OCI-LY1 (cell line): ENCODE measurements around the gene PRSS2.
"Not testable (repeated sequence)": the region's sequence is repeated elsewhere in the genome, so short reads cannot be mapped to it uniquely, and the experiment has no call there.

Experiments used
- H2AFZ ChIP-seq: fragments of 200-600 bp; sonication (generic), shearing (Covaris generic); 2 replicates; pipeline ENCODE4 v1.6.0; 2014; ENCODE audit warnings: antibody characterized with exemption, mild to moderate bottlenecking, low read length
- H3F3A ChIP-seq: fragments of 200-600 bp; sonication (generic), shearing (Covaris generic); 2 replicates; pipeline ENCODE4 v1.6.0; 2014; ENCODE audit warnings: mild to moderate bottlenecking, antibody characterized with exemption, low read length, moderate library complexity; ENCODE audit not compliant: insufficient read depth
- H3K27ac ChIP-seq: fragments of 200-600 bp; sonication (generic); 2 replicates; pipeline ENCODE4 v1.5.1; 2014; ENCODE audit warnings: low read length, mixed run types, mild to moderate bottlenecking, low read depth; ENCODE audit not compliant: poor library complexity, severe bottlenecking
- H3K27me3 ChIP-seq: fragments of 200-600 bp; sonication (generic); 2 replicates; pipeline ENCODE4 v1.6.0; 2014; ENCODE audit warnings: antibody characterized with exemption, mild to moderate bottlenecking, low read length, moderate library complexity; ENCODE audit not compliant: insufficient read depth
- H3K36me3 ChIP-seq: fragments of 200-600 bp; sonication (generic); 2 replicates; pipeline ENCODE4 v1.6.1; 2014; ENCODE audit warnings: mild to moderate bottlenecking, antibody characterized with exemption, low read length, moderate library complexity, mixed read lengths; ENCODE audit not compliant: insufficient read depth
- H3K4me1 ChIP-seq: fragments of 200-600 bp; sonication (generic); 2 replicates; pipeline ENCODE4 v1.5.1; 2014; ENCODE audit warnings: mild to moderate bottlenecking, low read length, moderate library complexity; ENCODE audit not compliant: insufficient read depth, severe bottlenecking
- H3K4me2 ChIP-seq: fragments of 200-600 bp; sonication (generic), shearing (Covaris generic); 2 replicates; pipeline ENCODE4 v1.6.1; 2014; ENCODE audit warnings: low read length
- H3K4me3 ChIP-seq: fragments of 200-600 bp; sonication (generic); 2 replicates; pipeline ENCODE4 v1.5.1; 2014; ENCODE audit warnings: low read length, low read depth, mild to moderate bottlenecking, mixed read lengths; ENCODE audit not compliant: poor library complexity, severe bottlenecking
- H3K79me2 ChIP-seq: fragments of 200-600 bp; shearing (Covaris generic); 2 replicates; pipeline ENCODE4 v1.6.1; 2016; ENCODE audit warnings: mixed run types, low read length, mixed read lengths; ENCODE audit not compliant: insufficient read depth
- H3K9ac ChIP-seq: fragments of 200-600 bp; sonication (generic), shearing (Covaris generic); 2 replicates; pipeline ENCODE4 v1.6.1; 2014; ENCODE audit warnings: mild to moderate bottlenecking, low read length, mixed read lengths
- H3K9me2 ChIP-seq: fragments of 200-600 bp; sonication (generic), shearing (Covaris generic); 2 replicates; pipeline ENCODE4 v1.6.1; 2014; ENCODE audit warnings: low read depth, mild to moderate bottlenecking, low read length, mixed read lengths
- H3K9me3 ChIP-seq: fragments of 200-600 bp; shearing (Covaris generic); 2 replicates; pipeline ENCODE4 v1.6.1; 2014; ENCODE audit warnings: low read length, mixed read lengths
- H4K20me1 ChIP-seq: fragments of 200-600 bp; sonication (generic), shearing (Covaris generic); 2 replicates; pipeline ENCODE4 v1.6.0; 2016; ENCODE audit warnings: mild to moderate bottlenecking, low read length; ENCODE audit not compliant: insufficient read depth
- CTCF ChIP-seq: fragments of 200-600 bp; sonication (generic), shearing (Covaris generic); IDR thresholded peaks from 2 replicates; pipeline ENCODE4 v1.5.1; 2017; ENCODE audit warnings: mild to moderate bottlenecking, antibody characterized with exemption, low read length, moderate library complexity, mixed read lengths
- EZH2 ChIP-seq: fragments of 200-600 bp; sonication (generic), shearing (Covaris generic); IDR thresholded peaks from 2 replicates; pipeline ENCODE4 v1.8.0; 2017; ENCODE audit warnings: borderline replicate concordance, mixed run types, mild to moderate bottlenecking, antibody characterized with exemption, low read length, moderate library complexity, mixed read lengths

The PRSS2 gene

GRCh38 chr7:142749218-142749993 is 21.4 kb upstream of the PRSS2 start, which contains the start of gene PRSS1:
Gene PRSS1, plus strand, starts transcription at chr7:142749472. Its CDS starts 13 bp downstream, at chr7:142749485.
- 0 out of 2 replicates have a peak, but pooled peaks cover 8% of the 10 kb centered on the region for H3K27me3 ChIP-seq
- H4K20me1 ChIP-seq = no peaks in the 10 kb centered on the region
- H3K27ac ChIP-seq = no peak within 1 kb of the TSS
- no peak for TF ChIP-seq CTCF
- no peak for TF ChIP-seq EZH2
- H3K9me3 ChIP-seq = no peaks in the 10 kb centered on the region
- H3K4me1 ChIP-seq = no peaks in the 10 kb centered on the region
- no peaks in the 10 kb centered on the region for H3K79me2 ChIP-seq
- no peaks in the 10 kb centered on the region for H3F3A ChIP-seq
- H3K36me3 ChIP-seq = no peaks in the 10 kb centered on the region
- no peak within 1 kb of the TSS for H2AFZ ChIP-seq
- H3K4me2 ChIP-seq = no peak within 1 kb of the TSS
- no peak within 1 kb of the TSS for H3K9ac ChIP-seq
- no peak within 1 kb of the TSS for H3K4me3 ChIP-seq
- H3K9me2 ChIP-seq = no peaks in the 10 kb centered on the region

- Histone ChIP-seq H3K9ac (no peak overlapping the region), H3K27me3 (0 out of 2 replicates have a peak, but pooled peaks cover 8% of the 10 kb centered on the region), H2AFZ (no peak overlapping the region), H3K4me1 (no peaks in the 10 kb centered on the region), H3K27ac (no peak overlapping the region), H3F3A (no peaks in the 10 kb centered on the region), H3K4me2 (no peak overlapping the region), H3K9me2 (no peaks in the 10 kb centered on the region), H3K36me3 (no peaks in the 10 kb centered on the region), H3K79me2 (no peaks in the 10 kb centered on the region), H3K4me3 (no peak overlapping the region), H4K20me1 (no peaks in the 10 kb centered on the region), H3K9me3 (no peaks in the 10 kb centered on the region)
- no peak for TF ChIP-seq EZH2
These were observed 20.3 kb upstream of the PRSS2 start for GRCh38 chr7:142750321-142750938.

GRCh38 chr7:142751526-142752175 is 19.1 kb upstream of the PRSS2 start:
- H2AFZ ChIP-seq, H3K27ac ChIP-seq, H3K36me3 ChIP-seq, H3K4me2 ChIP-seq, H3K27me3 ChIP-seq, H3K4me1 ChIP-seq, H4K20me1 ChIP-seq, H3K9ac ChIP-seq, H3K79me2 ChIP-seq, H3F3A ChIP-seq, H3K9me2 ChIP-seq, H3K4me3 ChIP-seq, H3K9me3 ChIP-seq: not testable (repeated sequence)
